IMR-90 (cell line): Measurements from ENCODE around the gene SLC18A2. TPM values are rescaled to one million over a fixed set of nuclear protein-coding genes. Genes with fewer than 3 reads are reported as not detected.

ENCODE experiments used
- ATAC-seq: fragments of 200-7000 bp; cut with Tn5 transposase; 2 replicates; pipeline ENCODE4 v1.9.1; 2020; ENCODE audit warnings: low read depth, mild to moderate bottlenecking, moderate library complexity
- BruUV-seq: library from RNA; stranded (reverse); fragments of 400-500 nt; replicated peaks from 2 replicates; lab custom pipeline; 2021; lab: Mats Ljungman, UMichigan
- CTCF ChIA-PET: fragments of 300-600 bp; formaldehyde crosslinking; extraction: SDS; loops from one replicate; lab custom pipeline; 2021; ENCODE audit warnings: antibody characterized with exemption; lab: Yijun Ruan, JAX
- POLR2A ChIA-PET: fragments of 300-600 bp; sonication (Branson Sonifier 250); formaldehyde crosslinking; loops from one replicate; lab custom pipeline; 2022; ENCODE audit warnings: antibody characterized with exemption; ENCODE audit not compliant: unreplicated experiment; lab: Charles Lee
- DNase-seq: peaks from one replicate; pipeline ENCODE4 v3.0.0; 2013
- H2AFZ ChIP-seq: replicated peaks from 2 replicates; pipeline ENCODE3; 2013; ENCODE audit warnings: low read length, mild to moderate bottlenecking; ENCODE audit not compliant: poor library complexity
- H2AK5ac ChIP-seq: 2 replicates; pipeline ENCODE4 v1.6.1; 2013; ENCODE audit warnings: low read depth, low read length, inconsistent platforms
- H2AK9ac ChIP-seq: replicated peaks from 2 replicates; pipeline ENCODE3; 2013; ENCODE audit warnings: mild to moderate bottlenecking, low read depth, low read length, moderate library complexity; ENCODE audit not compliant: poor library complexity
- H2BK120ac ChIP-seq: 2 replicates; pipeline ENCODE4 v1.6.1; 2013; ENCODE audit warnings: low read depth, low read length, inconsistent platforms
- H2BK15ac ChIP-seq: 3 replicates; pipeline ENCODE4 v1.6.1; 2013; ENCODE audit warnings: low read depth, low read length, inconsistent platforms
- H2BK20ac ChIP-seq: 2 replicates; pipeline ENCODE4 v1.6.1; 2013; ENCODE audit warnings: low read depth, mild to moderate bottlenecking, inconsistent platforms, low read length, moderate library complexity
- H2BK5ac ChIP-seq: 2 replicates; pipeline ENCODE4 v1.6.1; 2013; ENCODE audit warnings: mild to moderate bottlenecking, low read depth, low read length, inconsistent platforms; ENCODE audit not compliant: poor library complexity, severe bottlenecking
- H3K14ac ChIP-seq: replicated peaks from 2 replicates; pipeline ENCODE4 v1.6.1; 2013; ENCODE audit warnings: low read depth, low read length, inconsistent platforms
- H3K18ac ChIP-seq: 2 replicates; pipeline ENCODE4 v1.6.1; 2013; ENCODE audit warnings: low read depth, low read length, control low read depth
- H3K23ac ChIP-seq: 2 replicates; pipeline ENCODE4 v1.6.1; 2013; ENCODE audit warnings: low read depth, low read length, inconsistent platforms
- H3K27ac ChIP-seq: 2 replicates; pipeline ENCODE4 v1.5.1; 2013; ENCODE audit warnings: mild to moderate bottlenecking, control low read depth, low read length; ENCODE audit not compliant: insufficient read depth
- H3K27me3 ChIP-seq: 2 replicates; pipeline ENCODE4 v1.6.1; 2013; ENCODE audit warnings: low read length; ENCODE audit not compliant: control insufficient read depth, insufficient read depth
- H3K36me3 ChIP-seq: 2 replicates; pipeline ENCODE4 v1.6.1; 2013; ENCODE audit warnings: low read length, mixed read lengths; ENCODE audit not compliant: control insufficient read depth, insufficient read depth
- H3K4ac ChIP-seq: 2 replicates; pipeline ENCODE4 v1.6.1; 2013; ENCODE audit warnings: low read depth, low read length, inconsistent platforms
- H3K4me1 ChIP-seq: 2 replicates; pipeline ENCODE4 v1.6.1; 2013; ENCODE audit warnings: low read length, mixed read lengths; ENCODE audit not compliant: control insufficient read depth, insufficient read depth
- H3K4me2 ChIP-seq: 2 replicates; pipeline ENCODE4 v1.6.1; 2013; ENCODE audit warnings: low read depth, mild to moderate bottlenecking, control low read depth, low read length, moderate library complexity
- H3K4me3 ChIP-seq: 2 replicates; pipeline ENCODE4 v1.5.1; 2013; ENCODE audit warnings: low read depth, mild to moderate bottlenecking, control low read depth, low read length, moderate library complexity; ENCODE audit not compliant: insufficient read depth
- H3K56ac ChIP-seq: 2 replicates; pipeline ENCODE4 v1.6.1; 2013; ENCODE audit warnings: low read length, inconsistent platforms; ENCODE audit not compliant: insufficient read depth; ENCODE audit errors: extremely low read depth
- H3K79me1 ChIP-seq, 2 experiments: 2 replicates each; pipeline ENCODE4 v1.6.1; 2013; ENCODE audit warnings: low read length in 2 of 2, inconsistent platforms in 1 of 2, low read depth in 1 of 2
- H3K9ac ChIP-seq: 2 replicates; pipeline ENCODE4 v1.6.1; 2013; ENCODE audit warnings: low read depth, low read length, control low read depth
- H3K9me1 ChIP-seq: 2 replicates; pipeline ENCODE4 v1.6.1; 2013; ENCODE audit warnings: low read length, inconsistent platforms; ENCODE audit not compliant: insufficient read depth
- H3K9me3 ChIP-seq: 2 replicates; pipeline ENCODE4 v1.6.1; 2013; ENCODE audit warnings: low read length; ENCODE audit not compliant: control insufficient read depth, insufficient read depth
- H4K20me1 ChIP-seq: 2 replicates; pipeline ENCODE4 v1.6.1; 2013; ENCODE audit warnings: low read length, inconsistent platforms; ENCODE audit not compliant: insufficient read depth
- H4K5ac ChIP-seq: 2 replicates; pipeline ENCODE4 v1.6.1; 2013; ENCODE audit warnings: mild to moderate bottlenecking, low read depth, low read length, control low read depth
- H4K8ac ChIP-seq, 2 experiments: 2 replicates each; pipeline ENCODE4 v1.6.1; 2013; ENCODE audit warnings: low read depth in 2 of 2, low read length in 2 of 2, control low read depth in 1 of 2, inconsistent platforms in 1 of 2
- H4K91ac ChIP-seq: 2 replicates; pipeline ENCODE4 v1.6.1; 2013; ENCODE audit warnings: low read depth, low read length, inconsistent platforms; ENCODE audit not compliant: insufficient read depth
- MAZ ChIP-seq: IDR thresholded peaks from 2 replicates; pipeline ENCODE4 v1.6.1; 2012; ENCODE audit warnings: low read depth, mild to moderate bottlenecking, low read length, improper control_type of control experiment, moderate library complexity, borderline replicate concordance
- RAD21 ChIP-seq: IDR thresholded peaks from 2 replicates; pipeline ENCODE4 v1.6.1; 2012; ENCODE audit warnings: low read length, improper control_type of control experiment
- USF2 ChIP-seq: fragments of 150-350 bp; IDR thresholded peaks from 2 replicates; pipeline ENCODE4 v1.6.1; 2017; ENCODE audit warnings: mild to moderate bottlenecking, antibody characterized with exemption, low read length, low read depth
- WGBS, 2 experiments: methylation state at CpG; one replicate each; pipeline versions ENCODE4 v1.1.5 to v1.1.7; 2013; ENCODE audit warnings: missing lambda C conversion rate in 2 of 2; ENCODE audit not compliant: insufficient read length in 1 of 2; ENCODE audit errors: extremely low coverage in 2 of 2; 5-methylcytosine and 5-hydroxymethylcytosine counted together
- dilution Hi-C: fragments of 300-500 bp; cut with HindIII; formaldehyde crosslinking; loops from one replicate; pipeline ENCODE4 v1.14.3; 2018; ENCODE audit warnings: low sequenced_read_pairs; ENCODE audit not compliant: unreplicated experiment
- in situ Hi-C: fragments of 300-500 bp; cut with MboI; formaldehyde crosslinking; loops from 3 replicates; pipeline ENCODE4 v1.14.3; 2019; ENCODE audit warnings: low sequenced_read_pairs, inconsistent platforms, mixed read lengths
- intact Hi-C: fragments of 100-400 bp; cut with micrococcal nuclease; formaldehyde crosslinking; loops from 2 replicates; pipeline ENCODE4 v1.10.0; 2022
- polyA plus RNA-seq, 3 experiments: library from polyadenylated mRNA; depleted of rRNA; stranded (reverse); fragments of >200 nt; gene quantifications; 2 replicates each; pipeline ENCODE4 v1.2.3, GENCODE V29; 2012; ENCODE audit warnings: low replicate concordance in 1 of 3
- total RNA-seq: library from RNA; depleted of rRNA; stranded (reverse); fragments of >200 nt; gene quantifications from 2 replicates; pipeline ENCODE4 v1.2.3, GENCODE V29; 2012

SLC18A2 gene
- total and polyA plus RNA-seq, 2 of the 4 experiments (the other 2 are of a cell fraction), result not detected

- H2BK5ac ChIP-seq, result no peak overlapping the region
- CTCF ChIA-PET, result interaction anchor here (0.6 to 3.2 kb wide), 17 partner anchors 8 to 1191 kb away, joined by 3 to 37 read pairs (median 4); no protein-coding TSS in a partner anchor
- no peak overlapping the region for H4K8ac ChIP-seq
- H3K27me3 ChIP-seq, result peaks cover 10% of the 10 kb centered on the region
- no peaks in the 10 kb centered on the region for H3K9me1 ChIP-seq
- in situ Hi-C loops, result loop anchor here (25.0 kb wide), 1 partner anchor 1021 kb away; no protein-coding TSS in a partner anchor
- no peak overlapping the region for H3K18ac ChIP-seq
- 72% methylated on average over 2 of the region's 15 CpGs; no CpG with 5 or more reads in 1 of the 2 experiments for WGBS, 2 experiments
- no peak overlapping the region for H3K14ac ChIP-seq
- no peak for TF ChIP-seq RAD21
- TF ChIP-seq USF2, result no peak
- TF ChIP-seq MAZ, result no peak
- H3K23ac ChIP-seq, result no peak overlapping the region
- H3K4me3 ChIP-seq, result no peak overlapping the region
- intact Hi-C loops, result loop anchor here (1.0 to 10.0 kb wide), 5 partner anchors 104 to 1025 kb away; partner anchors contain the start of gene PDZD8
- no peaks in the 10 kb centered on the region for H3K9me3 ChIP-seq
- H2AFZ ChIP-seq, result peak overlapping the region; percentile 97
- dilution Hi-C loops, result no loop called here
- no peaks in the 10 kb centered on the region for H3K36me3 ChIP-seq
- no peaks in the 10 kb centered on the region for H3K79me1 ChIP-seq
- no TSS peak for BruUV-seq
- no peaks in the 10 kb centered on the region for H3K4me1 ChIP-seq
- peak overlapping the region; percentile 85 for H2AK9ac ChIP-seq
- ATAC-seq (no peak), DNase-seq (no peak)
- H2BK20ac ChIP-seq, result no peak overlapping the region
- no peak overlapping the region for H3K9ac ChIP-seq
- H2BK15ac ChIP-seq, result no peak overlapping the region
- H3K4ac ChIP-seq, result no peak overlapping the region
- H3K56ac ChIP-seq, result no peak overlapping the region
- H4K5ac ChIP-seq, result no peak overlapping the region
- no peak overlapping the region for H4K91ac ChIP-seq
- POLR2A ChIA-PET, result no interaction called here
- H3K27ac ChIP-seq, result no peak overlapping the region
- H4K20me1 ChIP-seq, result no peaks in the 10 kb centered on the region
- H3K4me2 ChIP-seq, result no peak overlapping the region; the same call in 1 of the 2 replicates
- no peak overlapping the region for H2AK5ac ChIP-seq
- no peak overlapping the region for H2BK120ac ChIP-seq
Observed at GRCh38 chr10:117216028-117216427, 24.9 kb upstream of the SLC18A2 start.
